CD4-positive, alpha-beta T cell treated with Interleukin-17A for 4 hours (primary cell): ENCODE data around the gene PPP2R5C.

ENCODE experiments used
- DNase-seq: peaks from one replicate; pipeline ENCODE4 v3.0.0-alpha.2; 2020; ENCODE audit warnings: mixed read lengths

The PPP2R5C gene

DNA sequence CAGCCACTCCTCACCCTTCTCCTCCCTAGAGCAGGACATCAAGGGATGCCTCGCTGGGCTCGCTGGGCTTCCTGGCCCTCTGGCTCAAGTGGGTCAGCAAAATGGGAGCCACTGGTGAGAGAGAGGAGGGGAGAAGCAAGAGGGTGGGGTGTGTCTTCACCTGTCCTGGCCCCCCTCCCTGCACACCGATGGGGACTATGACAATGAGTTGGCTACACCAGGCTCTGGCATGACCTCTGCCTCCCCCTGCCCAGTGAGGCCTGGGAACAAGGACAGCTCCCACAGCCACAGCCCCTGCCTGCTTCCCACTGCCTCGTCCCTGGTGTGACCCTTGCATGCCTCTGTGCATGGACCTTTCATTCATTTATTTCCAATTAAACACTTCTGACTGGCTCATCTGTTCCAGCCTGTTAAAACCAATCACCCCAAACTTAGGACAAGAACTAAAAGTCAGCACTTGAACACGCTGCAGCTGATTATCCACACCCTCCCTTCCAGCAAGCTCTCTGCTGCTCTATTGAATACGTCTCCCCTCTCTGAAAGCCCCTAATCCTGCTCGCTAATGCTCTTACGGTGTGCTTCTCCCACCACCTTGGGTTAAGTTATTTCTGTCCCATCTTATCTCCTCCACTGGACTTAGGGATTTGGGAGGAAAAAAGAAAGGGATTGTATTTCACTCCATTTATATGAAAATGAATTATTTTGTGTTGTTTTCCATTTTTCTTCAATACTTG is 5.8 kb upstream of the PPP2R5C start:
- DNase-seq = no peak

DNA sequence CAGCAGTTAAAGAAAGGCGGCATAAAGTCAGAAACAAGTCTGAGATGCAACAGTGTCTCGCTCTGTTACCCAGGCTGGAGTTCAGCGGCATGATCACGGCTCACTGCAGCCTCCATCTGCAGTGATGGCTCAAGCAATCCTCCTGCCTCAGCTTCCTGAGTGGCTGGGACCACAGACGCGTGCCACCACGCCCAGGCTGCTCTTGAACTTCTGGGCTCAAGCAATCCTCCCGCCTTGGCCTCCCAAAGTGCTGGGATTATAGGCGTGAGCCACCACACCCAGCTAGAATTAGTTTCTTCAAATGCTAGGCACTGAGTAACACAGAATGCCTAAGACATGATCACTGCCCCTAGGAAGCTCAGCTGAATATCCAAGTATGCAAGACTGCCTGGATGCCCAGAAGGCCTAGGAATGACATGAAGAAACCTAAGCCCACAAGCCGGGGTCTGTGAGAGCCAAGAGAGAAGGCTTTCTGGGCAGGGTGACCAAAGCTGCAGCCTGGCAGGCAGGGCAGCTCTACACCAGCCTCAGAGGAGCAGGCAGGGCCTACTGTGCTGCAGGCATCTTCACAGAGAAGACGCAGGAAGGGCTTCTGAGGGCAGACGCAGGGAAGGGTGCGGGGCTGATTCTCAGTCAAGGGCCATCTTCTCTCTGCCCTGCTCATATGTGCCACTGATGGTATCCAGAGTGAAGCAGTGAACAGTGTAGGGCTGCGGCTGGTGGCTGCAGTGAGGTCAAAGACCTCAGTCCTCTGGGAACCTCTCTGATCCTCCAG is 4.3 kb upstream of the PPP2R5C start:
- no peak for DNase-seq

DNA sequence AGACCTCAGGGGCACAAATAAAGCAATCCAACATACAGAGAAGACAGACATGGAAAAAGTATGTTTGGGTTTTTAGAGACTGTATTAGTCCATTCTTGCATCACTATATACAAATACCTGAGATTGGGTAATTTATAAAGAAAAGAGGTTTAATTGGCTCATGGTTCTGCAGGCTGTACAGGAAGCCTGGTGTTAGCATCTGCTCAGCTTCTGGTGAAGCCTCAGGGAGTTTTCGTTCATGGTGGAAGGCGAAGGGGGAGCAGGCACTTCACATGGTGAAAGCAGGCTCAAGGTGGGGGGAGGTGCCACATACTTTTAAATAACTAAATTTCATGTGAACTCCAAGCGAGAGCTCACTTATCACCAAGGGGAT is 3.7 kb upstream of the PPP2R5C start:
- no peak for DNase-seq

DNA sequence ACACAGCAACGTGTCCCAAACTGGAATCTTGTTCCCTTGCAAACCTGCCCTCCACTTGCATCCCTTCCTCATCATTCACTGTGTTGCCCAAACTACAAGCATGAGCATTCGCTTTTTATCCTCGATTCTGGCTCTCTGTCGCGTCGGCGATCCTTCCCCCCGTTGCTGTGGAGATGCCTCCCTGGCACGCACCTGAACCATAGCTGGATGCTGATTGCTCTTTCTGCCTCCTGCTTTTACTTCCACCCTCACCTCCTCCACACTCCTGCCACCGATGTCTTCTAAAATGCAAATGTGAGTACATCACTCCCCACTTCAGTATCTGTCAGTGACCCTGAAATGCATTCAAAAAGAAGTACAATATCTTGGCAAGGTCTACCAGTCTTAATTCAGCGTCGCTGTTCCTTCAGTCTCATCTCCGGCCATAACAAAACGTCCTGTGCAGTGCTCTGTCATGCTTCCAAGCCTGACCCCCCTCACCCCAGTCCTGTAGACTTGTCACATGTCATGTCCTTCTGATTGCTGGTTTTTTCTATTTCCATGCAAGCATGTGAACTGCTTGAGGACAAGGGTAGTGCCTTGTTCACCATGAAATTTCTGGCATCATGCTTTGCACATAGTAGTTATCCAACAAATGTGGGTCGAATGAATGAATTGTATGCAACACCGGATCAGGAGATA is 2.5 kb upstream of the PPP2R5C start:
- DNase-seq = no peak

DNA sequence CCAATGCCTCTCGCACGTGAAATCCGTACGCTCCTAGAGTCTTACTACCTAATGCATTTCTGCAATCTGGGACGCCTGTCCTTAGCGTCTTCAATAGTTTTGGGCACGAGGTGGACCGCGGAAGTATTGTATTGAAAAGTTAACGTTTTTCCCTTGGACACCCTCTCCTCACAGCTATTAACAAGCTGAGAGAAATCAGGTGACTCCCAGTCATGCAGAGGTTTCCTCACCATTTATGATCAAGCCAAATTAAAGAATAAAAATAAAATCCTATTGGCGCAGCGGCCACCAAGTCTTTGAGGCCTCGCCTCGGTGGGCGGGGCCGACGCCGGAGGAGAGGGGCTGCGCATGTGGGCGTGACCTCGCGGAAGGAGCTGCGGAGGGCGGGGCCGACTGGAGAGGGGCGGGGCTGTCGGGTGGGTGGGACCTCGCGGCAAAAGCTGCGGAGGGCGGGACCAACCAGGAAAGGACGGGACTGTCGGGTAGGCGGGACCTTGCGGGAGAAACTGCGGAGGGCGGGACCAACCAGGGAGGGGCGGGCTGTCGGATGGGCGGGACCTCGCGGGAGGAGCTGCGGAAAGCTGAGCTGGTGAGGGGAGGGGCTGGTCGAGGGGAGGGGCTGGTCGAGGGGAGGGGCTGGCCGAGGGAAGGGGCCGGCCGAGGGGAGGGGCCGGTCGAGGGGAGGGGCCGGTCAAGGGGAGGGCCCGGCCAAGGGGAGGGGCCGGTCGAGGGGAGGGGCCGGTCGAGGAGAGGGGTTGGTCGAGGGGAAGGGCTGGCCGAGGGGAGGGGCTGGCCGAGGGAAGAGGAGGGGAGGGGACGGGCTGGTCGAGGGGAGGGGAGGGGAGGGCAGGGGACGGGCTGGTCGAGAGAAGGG is 1.1 kb upstream of the PPP2R5C start:
- peak; percentile 98 for DNase-seq

DNA sequence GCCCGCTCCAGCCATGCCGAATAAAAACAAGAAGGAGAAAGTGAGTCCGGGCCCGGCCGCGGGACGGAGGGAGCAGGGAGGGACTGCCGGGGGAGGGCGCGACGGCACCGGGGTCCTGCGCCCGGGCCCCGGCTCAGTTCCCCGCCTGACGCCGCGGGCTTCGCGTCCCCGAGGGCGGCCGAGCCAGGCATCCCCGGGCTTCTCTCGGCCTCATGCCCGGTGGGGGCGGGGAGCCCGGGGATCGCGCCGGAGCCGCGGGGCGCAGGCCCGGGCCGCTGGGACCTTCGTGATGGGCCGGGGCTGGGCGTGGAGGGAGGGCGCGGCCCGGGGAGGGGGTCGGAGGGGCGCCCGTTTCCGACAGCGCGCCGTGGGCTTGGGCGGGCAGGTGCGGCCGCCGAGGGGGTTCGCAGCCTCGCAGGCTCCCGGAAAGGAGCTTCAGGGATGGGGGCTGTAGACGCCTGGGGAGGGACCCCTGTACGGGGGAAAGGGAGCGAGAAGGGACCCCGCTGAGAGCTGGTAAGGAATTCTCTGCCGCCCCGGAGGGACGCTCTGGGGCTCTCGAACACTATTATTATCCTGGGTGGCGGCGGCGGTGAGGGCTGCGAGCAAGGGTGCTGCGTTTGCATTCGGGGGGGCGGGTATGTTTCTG is 496 bp downstream of the PPP2R5C start:
- DNase-seq = peak; percentile 67

- DNase-seq = no peak
These were observed 1.1 kb downstream of the PPP2R5C start for GRCh38 chr14:101762530-101763101.

- DNase-seq = no peak
These were observed 2.6 kb downstream of the PPP2R5C start for GRCh38 chr14:101763941-101764709.

DNA sequence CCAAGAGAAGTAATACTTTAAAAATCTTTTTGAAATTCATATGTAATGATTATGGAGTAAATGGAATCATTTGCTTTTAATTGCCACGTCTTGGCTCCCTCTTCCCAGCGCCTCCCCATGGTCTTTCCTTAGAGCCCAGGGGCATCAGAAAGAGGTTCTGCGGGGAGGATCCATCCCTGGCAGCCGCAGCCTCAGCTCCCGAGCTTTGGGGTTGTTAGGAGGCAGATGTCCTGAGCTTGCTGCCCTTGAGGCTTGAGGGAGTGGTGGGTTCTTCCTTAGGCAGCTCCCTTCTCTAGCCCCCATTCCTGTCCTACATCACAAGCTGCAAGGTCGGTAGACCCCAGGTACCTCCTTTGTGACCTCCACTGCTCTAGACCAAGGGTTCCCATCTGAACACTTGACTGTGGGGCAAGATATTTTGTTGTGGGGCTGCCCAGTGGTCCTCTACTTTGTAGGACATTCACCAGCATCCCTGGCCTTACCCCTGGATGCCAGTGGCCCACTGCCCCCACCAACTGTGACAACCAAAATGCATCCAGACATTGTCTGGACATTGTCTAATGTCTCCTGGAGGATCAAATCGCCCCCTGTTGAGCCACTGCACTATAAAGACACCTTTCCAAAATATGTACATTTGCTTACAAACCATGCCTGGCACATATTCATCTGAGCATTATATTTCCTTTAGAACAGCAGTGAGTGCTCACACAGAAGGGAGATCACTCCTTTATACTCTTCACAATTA is 6.3 kb downstream of the PPP2R5C start:
- DNase-seq = no peak

DNA sequence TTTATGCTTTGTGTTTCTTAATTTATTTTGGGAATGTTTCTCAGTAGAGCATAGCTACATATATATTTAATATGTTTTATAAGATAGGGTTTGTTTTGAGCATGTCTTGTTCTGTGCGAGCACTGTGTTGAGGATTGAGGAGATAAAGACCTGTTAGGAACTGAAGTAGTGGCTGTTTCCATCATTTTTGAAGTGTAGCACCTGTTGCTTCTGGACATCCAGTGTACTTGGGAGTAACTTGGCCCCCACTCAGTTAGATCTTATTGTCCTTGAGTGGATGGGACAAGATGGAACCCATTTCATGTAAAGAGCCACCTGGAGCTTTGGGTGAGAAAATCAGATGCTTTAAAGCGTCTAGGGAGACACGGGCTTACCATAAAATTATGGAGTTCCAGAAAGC is 8.7 kb downstream of the PPP2R5C start:
- no peak for DNase-seq

DNA sequence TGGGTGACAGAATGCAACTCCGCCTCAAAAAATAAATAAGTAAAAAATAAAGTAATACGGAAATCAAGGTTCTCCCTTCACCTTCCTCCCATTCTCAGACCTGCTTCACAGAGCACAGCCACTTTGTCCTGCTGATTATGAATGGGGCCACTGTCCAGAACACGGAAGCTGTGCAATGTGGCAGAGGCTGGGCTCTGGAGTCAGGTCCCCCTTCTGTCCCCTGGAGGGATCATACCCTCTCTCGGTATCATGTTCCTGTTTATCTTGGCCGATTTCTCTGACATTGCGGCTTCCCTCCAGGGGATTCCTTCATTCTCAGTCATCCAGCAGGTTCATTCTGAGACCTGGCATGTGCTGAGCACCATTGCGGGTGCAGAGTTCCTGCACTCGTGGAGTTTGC is 11.3 kb downstream of the PPP2R5C start:
- DNase-seq = no peak

DNA sequence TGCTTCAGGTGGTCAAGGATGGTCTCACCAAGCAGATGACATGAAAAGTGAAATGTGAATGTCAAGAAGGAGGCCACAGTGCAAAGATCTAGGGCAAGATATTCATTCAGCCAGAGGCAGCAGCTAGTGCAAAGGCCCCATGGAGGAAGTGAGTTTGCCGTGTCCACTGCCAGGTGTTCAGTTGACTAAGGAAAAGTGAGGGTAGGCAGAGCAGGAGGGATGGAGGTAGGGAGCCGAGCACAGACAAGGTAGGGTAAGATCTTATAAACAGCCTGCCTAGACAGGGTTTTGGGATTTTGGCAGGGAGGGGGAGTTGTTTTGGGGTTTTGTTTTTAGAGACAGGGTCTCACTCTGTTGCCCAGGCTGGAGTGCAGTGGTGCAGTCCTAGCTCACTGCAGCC is 11.9 kb downstream of the PPP2R5C start:
- DNase-seq = no peak

DNA sequence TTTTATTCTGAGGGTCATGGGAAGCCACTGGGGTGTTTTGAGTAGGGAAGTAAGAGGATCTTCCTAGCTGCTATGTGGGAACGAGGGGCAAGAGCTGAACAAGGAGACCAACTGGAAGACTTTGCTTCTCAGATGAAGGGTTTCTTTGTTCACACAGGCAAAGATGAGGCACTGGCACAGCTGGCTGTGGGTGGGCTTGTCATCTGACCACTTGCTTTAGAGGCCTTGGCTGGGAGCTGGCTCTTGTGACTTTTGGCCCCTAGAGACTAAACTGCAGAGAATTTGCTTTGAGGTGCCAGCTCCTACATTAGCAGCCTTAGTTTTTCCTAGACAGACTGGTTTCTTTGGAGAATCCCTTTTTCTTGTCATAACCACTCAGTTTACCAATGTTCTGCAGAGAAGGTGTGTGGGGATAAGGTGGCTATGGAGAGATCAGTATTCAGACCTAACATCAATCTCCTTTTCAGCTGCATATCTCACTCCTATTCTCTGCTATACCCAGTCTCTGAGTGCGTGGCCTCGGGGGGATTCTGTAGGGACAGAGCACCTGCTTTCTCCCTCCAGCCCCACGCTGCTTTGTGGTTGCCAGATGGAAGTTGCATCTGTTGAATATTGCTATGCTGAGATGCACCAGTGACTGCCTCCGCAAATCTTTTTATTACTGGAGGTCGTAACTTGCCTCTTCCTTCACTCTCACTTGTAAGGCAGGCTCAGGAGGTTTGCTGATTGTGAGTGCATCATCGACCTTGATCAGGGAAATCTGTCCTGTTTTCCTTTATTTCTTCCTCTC is 12.7 kb downstream of the PPP2R5C start:
- no peak for DNase-seq

GRCh38 chr14:101774814-101775213 is 13.3 kb downstream of the PPP2R5C start:
- no peak for DNase-seq

DNA sequence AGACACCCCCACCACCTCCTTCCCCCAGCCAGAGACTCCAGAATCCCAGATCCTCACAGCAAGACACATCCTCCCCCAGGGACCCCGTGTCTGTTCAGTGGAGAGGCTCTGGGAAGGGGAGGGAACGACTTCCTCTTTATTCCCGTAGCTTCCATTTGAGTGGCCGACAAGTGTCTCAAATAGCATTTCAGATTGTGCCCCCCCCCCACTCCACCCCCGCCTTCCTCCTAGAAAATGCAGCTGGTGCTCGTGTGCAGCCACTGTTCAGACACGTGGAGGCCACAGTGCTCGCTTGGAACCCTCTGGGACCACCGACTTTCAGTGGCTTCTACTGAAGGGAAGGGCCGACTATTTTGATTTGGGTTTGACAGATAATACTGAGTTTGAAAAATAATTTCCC is 14.3 kb downstream of the PPP2R5C start:
- DNase-seq = no peak

DNA sequence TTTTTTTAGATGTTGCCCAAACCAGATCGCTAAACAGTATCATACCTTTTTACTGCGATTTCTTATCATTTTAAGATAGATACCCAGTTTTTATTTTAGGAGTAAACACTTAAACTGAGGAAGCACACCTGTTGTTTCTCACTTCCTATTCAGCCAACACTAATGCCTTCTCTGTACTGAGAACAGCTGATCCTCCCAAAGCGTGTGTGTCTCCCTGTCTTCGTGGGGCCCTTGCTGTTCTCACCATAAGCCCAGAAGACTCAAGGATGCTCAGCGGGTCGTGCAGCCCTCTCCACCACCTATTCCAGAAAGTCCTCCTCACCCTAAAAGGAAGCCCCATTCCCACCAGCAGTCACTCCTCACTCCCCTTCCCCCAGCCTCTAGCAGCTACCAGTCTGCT is 14.8 kb downstream of the PPP2R5C start:
- no peak for DNase-seq

DNA sequence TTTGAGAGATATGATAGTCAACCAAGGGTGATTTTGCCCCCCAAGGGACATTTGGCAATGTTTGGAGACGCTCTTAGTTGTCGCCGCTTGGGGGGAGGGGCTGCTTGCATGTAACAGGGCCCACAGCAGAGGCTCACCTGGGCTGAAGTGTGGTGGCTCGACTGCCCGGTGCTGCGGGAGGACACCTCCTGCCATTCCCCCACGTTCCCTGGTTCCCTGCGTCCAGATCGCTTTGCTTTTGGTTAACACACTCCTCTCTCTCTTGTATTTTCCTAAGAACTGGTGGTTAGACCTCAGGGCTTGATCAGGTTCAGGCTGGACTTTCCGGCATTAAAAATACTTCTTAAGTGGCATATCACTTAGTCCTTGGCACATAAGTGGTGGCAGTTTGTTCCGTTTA is 18.9 kb downstream of the PPP2R5C start:
- DNase-seq = no peak

DNA sequence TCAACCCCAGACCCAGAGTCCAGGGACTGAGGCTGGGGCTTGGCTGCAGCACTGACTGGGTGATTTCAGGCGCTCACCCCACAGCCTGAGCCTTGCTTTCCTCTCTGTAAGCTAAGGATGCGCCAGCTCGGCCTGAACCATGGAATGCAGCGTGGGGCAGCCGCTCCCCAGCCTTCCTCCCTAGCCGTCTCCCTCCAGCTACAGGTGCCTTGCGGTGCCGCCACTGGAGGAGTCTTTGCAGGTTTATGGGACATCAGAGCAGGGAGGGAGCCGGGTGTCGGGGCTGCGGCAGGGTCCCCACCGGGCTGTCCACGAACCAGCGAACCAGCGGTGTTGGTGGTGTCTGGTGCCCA is 19.4 kb downstream of the PPP2R5C start:
- peak; percentile 26 for DNase-seq

DNA sequence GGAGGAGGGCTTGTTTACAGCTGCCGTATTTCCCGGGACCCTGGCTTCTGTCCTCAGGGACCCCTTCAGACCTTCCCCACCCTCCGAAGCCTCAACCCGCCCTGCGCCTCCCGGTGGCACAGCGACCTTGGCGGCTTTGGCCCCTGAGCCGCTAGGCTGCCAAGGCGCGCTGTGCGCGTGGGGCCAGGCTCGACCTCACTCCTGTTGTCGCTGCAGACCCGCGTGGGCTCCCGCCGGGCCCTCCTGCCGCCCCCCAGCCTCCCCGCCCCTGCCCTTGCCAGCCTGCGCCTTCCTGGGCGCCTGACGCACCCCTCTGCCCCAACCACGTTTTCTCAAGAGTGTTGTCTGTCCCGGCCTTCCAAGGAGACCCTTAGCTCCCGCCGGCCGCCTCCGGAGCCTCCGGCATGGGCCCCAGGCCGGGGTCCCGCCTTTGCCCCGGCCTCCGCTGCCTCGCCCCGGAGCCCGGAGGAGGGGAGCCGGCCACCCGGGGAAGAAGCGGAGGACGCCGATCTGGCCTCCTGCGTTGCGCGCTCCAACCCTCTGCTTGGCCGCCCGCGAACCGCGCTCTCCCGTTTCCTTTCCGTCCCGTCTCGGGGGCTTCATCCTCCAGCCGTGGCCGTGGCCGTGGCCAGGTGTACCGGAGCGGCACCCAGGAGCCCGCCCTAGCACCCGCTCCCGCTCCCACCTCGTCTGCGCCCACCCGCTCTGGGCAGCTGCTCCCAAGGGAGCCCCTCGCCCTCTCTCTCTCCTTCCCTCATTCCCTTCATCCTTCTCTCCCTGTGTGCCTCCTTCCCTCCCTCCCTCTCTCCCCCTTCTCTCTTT is 19.9 kb downstream of the PPP2R5C start:
- peak; percentile 50 for DNase-seq
